PFSK-1 (cell line): ENCODE measurements around the gene TBC1D21.

Experiments
- FOXP2 ChIP-seq: optimal IDR thresholded peaks from 2 replicates; pipeline ENCODE3; 2011; ENCODE audit warnings: borderline replicate concordance, control low read depth, inconsistent platforms; ENCODE audit not compliant: insufficient read depth; ENCODE audit errors: extremely low read length, extremely low read depth
- POLR2AphosphoS5 ChIP-seq: IDR thresholded peaks from 2 replicates; pipeline ENCODE4 v1.6.1; 2012; ENCODE audit warnings: low read depth, mild to moderate bottlenecking, control low read depth, low read length, moderate library complexity
- REST ChIP-seq, 2 experiments: IDR thresholded peaks; 2 replicates each; pipeline versions ENCODE4 v1.6.1 to v1.8.0; 2011 to 2012; ENCODE audit warnings: low read depth in 2 of 2, low read length in 2 of 2, control low read depth in 1 of 2, inconsistent platforms in 1 of 2, mild to moderate bottlenecking in 1 of 2, moderate library complexity in 1 of 2; ENCODE audit not compliant: insufficient read depth in 1 of 2
- SIN3A ChIP-seq: IDR thresholded peaks from 2 replicates; pipeline ENCODE4 v1.6.1; 2012; ENCODE audit warnings: mild to moderate bottlenecking, low read length, moderate library complexity, borderline replicate concordance; ENCODE audit not compliant: insufficient read depth
- TAF1 ChIP-seq: IDR thresholded peaks from 2 replicates; pipeline ENCODE4 v1.6.1; 2012; ENCODE audit warnings: low read length, control low read depth, borderline replicate concordance; ENCODE audit not compliant: insufficient read depth

DNA sequence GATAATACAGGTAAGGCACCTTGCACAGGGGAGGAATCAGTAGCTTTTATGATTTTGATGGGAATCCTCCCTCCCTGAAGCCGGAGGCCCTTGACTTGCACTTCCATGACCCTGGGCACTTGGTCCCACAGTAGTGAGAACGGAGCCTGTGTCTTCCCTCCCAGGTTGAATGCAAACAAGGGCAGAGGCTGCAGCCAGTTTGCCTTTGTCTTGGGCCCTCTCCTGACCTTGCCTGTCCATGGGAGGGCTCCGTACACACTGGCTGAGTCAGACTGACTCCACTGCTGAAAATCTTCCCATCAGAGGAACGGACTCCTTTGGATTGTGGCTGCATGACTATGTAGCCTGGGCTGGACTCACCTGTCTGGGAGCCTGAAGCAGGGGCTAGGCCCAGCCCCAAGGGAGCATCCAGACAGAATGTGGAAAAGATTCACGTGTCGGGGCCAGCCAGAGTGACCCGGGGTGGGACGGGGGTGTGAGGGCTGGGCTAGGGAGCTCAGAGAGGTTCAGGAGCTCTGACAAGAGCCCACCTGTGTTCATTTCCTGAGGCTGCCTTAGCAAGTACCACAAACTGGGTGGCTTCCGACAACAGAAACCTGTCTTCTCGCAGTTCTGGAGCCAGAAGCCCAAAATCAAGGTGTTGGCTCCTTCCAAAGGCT is 9.5 kb downstream of the TBC1D21 start:
- no peak for TF ChIP-seq TAF1
- no peak for TF ChIP-seq POLR2AphosphoS5
- no peak for TF ChIP-seq SIN3A
- TF ChIP-seq REST (IDR thresholded peaks at IDR 0.05; ENCODE audit: insufficient read depth in 1 of 2, low read depth in 2 of 2, low read length in 2 of 2), result no peak
- no peak for TF ChIP-seq FOXP2
